ENCODE data around the gene CA7. TPM values are rescaled to one million over a fixed set of nuclear protein-coding genes. Genes with fewer than 3 reads are reported as not detected.

The CA7 gene
- total and polyA plus RNA-seq, 2 donors (not counting 3 experiments of a cell fraction or from before 2014, with no cell fraction given) = not detected

GRCh38 chr16:66894055-66894454 is 49.8 kb downstream of the CA7 start:
- TF ChIP-seq MAX (IDR thresholded peaks at IDR 0.05; ENCODE audit: insufficient read depth, insufficient read length) = no peak
- ChIA-PET POLR2A (no interaction called here), CTCF (interaction anchor here (0.6 to 5.2 kb wide), 8 partner anchors 9 to 261 kb away, joined by 3 to 72 read pairs (median 16); partner anchors contain the start of genes PDP2 and RRAD)
- H3K9me1 ChIP-seq (replicated peaks; ENCODE audit: control insufficient read depth, extremely low read depth, insufficient read depth, low read length) = no peaks in the 10 kb centered on the region
- no peak overlapping the region for H2AFZ ChIP-seq (ENCODE audit: low read depth, low read length)
- intact Hi-C loops (cut with micrococcal nuclease) (loop anchor here (10.0 kb wide), 1 partner anchor 1961 kb away; no protein-coding TSS in a partner anchor), dilution Hi-C loops (cut with MboI; ENCODE audit: extremely low pct_ligation_motif_present, low sequenced_read_pairs) (no loop called here)
- no peak for FAIRE-seq
- H3K79me2 ChIP-seq (ENCODE audit: control insufficient read depth, insufficient read depth, low read length) = no peaks in the 10 kb centered on the region
- no TSS peak for BruUV-seq (replicated peaks)
- H3K27me3 ChIP-seq (ENCODE audit: control insufficient read depth in 2 of 2, insufficient read depth in 2 of 2, low read length in 2 of 2) = no peaks in the 10 kb centered on the region
- H4K20me1 ChIP-seq (replicated peaks; ENCODE audit: control insufficient read depth, extremely low read depth, insufficient read depth, low read length) = no peaks in the 10 kb centered on the region
- no peak overlapping the region for H3K4me2 ChIP-seq (ENCODE audit: insufficient read depth, low read length)
- no peak for DNase-seq (ENCODE audit: low read depth, low spot score)
- no peaks in the 10 kb centered on the region for H3K4me1 ChIP-seq (ENCODE audit: control insufficient read depth, extremely low read depth, insufficient read depth, low read length)
- no peak overlapping the region for H3K4me3 ChIP-seq (replicated peaks in 1 of 3; ENCODE audit: insufficient read depth in 1 of 3, low read depth in 1 of 3, low read length in 3 of 3)
- no peaks in the 10 kb centered on the region for H3K9me3 ChIP-seq (replicated peaks; ENCODE audit: control insufficient read depth, insufficient read depth, low read length)
- no peak overlapping the region for H3K9ac ChIP-seq (replicated peaks; ENCODE audit: extremely low read depth, insufficient read depth, low read length)
- H3K27ac ChIP-seq (ENCODE audit: insufficient read depth, low read depth, low read length) = no peak overlapping the region
- H3K36me3 ChIP-seq (ENCODE audit: control insufficient read depth in 2 of 2, extremely low read depth in 1 of 2, insufficient read depth in 2 of 2, low read length in 2 of 2) = no peaks in the 10 kb centered on the region

- POLR2A ChIA-PET = no interaction called here
Measured at GRCh38 chr16:66894948-66895688, 50.9 kb downstream of the CA7 start.

More at GRCh38 chr16:66894948-66895688, 50.9 kb downstream of the CA7 start:
- Histone ChIP-seq H3K36me3 (ENCODE audit: control insufficient read depth in 2 of 2, extremely low read depth in 1 of 2, insufficient read depth in 2 of 2, low read length in 2 of 2) (no peaks in the 10 kb centered on the region), H3K27me3 (ENCODE audit: control insufficient read depth in 2 of 2, insufficient read depth in 2 of 2, low read length in 2 of 2) (no peaks in the 10 kb centered on the region), H4K20me1 (replicated peaks; ENCODE audit: control insufficient read depth, extremely low read depth, insufficient read depth, low read length) (no peaks in the 10 kb centered on the region), H3K27ac (ENCODE audit: insufficient read depth, low read depth, low read length) (no peak overlapping the region), H3K4me2 (ENCODE audit: insufficient read depth, low read length) (no peak overlapping the region), H3K9ac (replicated peaks; ENCODE audit: extremely low read depth, insufficient read depth, low read length) (no peak overlapping the region), H3K9me3 (replicated peaks; ENCODE audit: control insufficient read depth, insufficient read depth, low read length) (no peaks in the 10 kb centered on the region), H2AFZ (ENCODE audit: low read depth, low read length) (no peak overlapping the region), H3K4me1 (ENCODE audit: control insufficient read depth, extremely low read depth, insufficient read depth, low read length) (peaks cover 5% of the 10 kb centered on the region), H3K9me1 (replicated peaks; ENCODE audit: control insufficient read depth, extremely low read depth, insufficient read depth, low read length) (no peaks in the 10 kb centered on the region), H3K79me2 (ENCODE audit: control insufficient read depth, insufficient read depth, low read length) (no peaks in the 10 kb centered on the region), H3K4me3 (replicated peaks in 1 of 3; ENCODE audit: insufficient read depth in 1 of 3, low read depth in 1 of 3, low read length in 3 of 3) (no peak overlapping the region)
- FAIRE-seq (peak; percentile 90), DNase-seq (ENCODE audit: low read depth, low spot score) (peak; percentile 64)
- TF ChIP-seq MYC (IDR thresholded peaks at IDR 0.05; ENCODE audit: low read depth, low read length) = no peak
- peak; percentile 74 to 89 for TF ChIP-seq CTCF (IDR thresholded peaks at IDR 0.05; ENCODE audit: extremely low read depth in 1 of 2, insufficient read depth in 1 of 2, low read depth in 1 of 2, low read length in 2 of 2)
- intact Hi-C loops (cut with micrococcal nuclease) (loop anchor here (1.0 to 10.0 kb wide), 3 partner anchors 29 to 1960 kb away; no protein-coding TSS in a partner anchor), dilution Hi-C loops (cut with MboI; ENCODE audit: extremely low pct_ligation_motif_present, low sequenced_read_pairs) (no loop called here)
- CTCF ChIA-PET = interaction anchor here (0.8 to 5.2 kb wide), 33 partner anchors 8 to 286 kb away, joined by 3 to 72 read pairs (median 6); partner anchors contain the start of genes CDH16, CES3, CIAO2B and NAE1
- BruUV-seq (replicated peaks) = no TSS peak
